ENCODE results near the gene SNX11.

Gene SNX11

DNA sequence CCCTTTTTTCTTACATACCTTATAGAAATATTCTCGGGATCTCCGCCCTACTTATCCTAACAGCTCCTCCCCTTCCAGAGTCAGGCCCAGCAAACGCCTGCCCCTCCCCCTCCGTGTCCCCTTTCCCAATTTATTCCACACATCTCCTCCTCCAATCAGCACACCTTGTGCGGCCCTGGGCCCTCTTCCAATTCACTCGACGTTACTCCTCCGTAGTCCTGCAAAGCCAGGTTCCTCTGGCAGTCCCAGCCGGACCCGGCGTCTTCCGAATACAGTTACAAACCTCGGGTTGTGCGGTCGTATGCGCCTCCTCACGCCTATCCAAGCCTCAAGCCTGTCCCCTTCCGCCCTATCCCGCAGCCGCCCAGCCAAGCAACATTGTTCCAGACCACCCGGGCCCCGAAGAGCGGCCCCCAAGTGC is 7.0 kb upstream of the SNX11 start:
- Histone ChIP-seq H3K4me2 (ENCODE audit: insufficient read depth, low read length) (peak overlapping the region; percentile 98), H3K9me3 (ENCODE audit: insufficient read depth, low read length, severe bottlenecking) (no peaks in the 10 kb centered on the region), H3K9ac (ENCODE audit: low read depth, low read length) (peak overlapping the region; percentile 95), H3K79me2 (ENCODE audit: insufficient read depth, low read length) (peaks cover 60% of the 10 kb centered on the region), H3K27me3 (ENCODE audit: insufficient read depth, low read length, poor library complexity) (no peaks in the 10 kb centered on the region), H3K27ac (ENCODE audit: low read length) (peak overlapping the region; percentile 87), H3K4me3 (ENCODE audit: low read depth in 1 of 2, low read length in 2 of 2) (peak overlapping the region; percentile 88 to 93), H4K20me1 (ENCODE audit: insufficient read depth, low read length) (peaks cover 39% of the 10 kb centered on the region; the same call in 1 of the 2 replicates), H2AFZ (ENCODE audit: low read depth, low read length) (peak overlapping the region; percentile 92), H3K36me3 (ENCODE audit: insufficient read depth, low read length) (peaks cover 12% of the 10 kb centered on the region; the same call in 1 of the 2 replicates), H3K4me1 (ENCODE audit: insufficient read depth, low read length) (peaks cover 28% of the 10 kb centered on the region)
- ATAC-seq (ENCODE audit: insufficient read depth, low read depth): no peak
- no peak for DNase-seq
- TF ChIP-seq EZH2 (IDR thresholded peaks at IDR 0.05; ENCODE audit: borderline replicate concordance, low read depth, low read length, severe bottlenecking): no peak
- TF ChIP-seq, protein P1, sequence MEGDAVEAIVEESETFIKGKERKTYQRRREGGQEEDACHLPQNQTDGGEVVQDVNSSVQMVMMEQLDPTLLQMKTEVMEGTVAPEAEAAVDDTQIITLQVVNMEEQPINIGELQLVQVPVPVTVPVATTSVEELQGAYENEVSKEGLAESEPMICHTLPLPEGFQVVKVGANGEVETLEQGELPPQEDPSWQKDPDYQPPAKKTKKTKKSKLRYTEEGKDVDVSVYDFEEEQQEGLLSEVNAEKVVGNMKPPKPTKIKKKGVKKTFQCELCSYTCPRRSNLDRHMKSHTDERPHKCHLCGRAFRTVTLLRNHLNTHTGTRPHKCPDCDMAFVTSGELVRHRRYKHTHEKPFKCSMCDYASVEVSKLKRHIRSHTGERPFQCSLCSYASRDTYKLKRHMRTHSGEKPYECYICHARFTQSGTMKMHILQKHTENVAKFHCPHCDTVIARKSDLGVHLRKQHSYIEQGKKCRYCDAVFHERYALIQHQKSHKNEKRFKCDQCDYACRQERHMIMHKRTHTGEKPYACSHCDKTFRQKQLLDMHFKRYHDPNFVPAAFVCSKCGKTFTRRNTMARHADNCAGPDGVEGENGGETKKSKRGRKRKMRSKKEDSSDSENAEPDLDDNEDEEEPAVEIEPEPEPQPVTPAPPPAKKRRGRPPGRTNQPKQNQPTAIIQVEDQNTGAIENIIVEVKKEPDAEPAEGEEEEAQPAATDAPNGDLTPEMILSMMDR (IDR thresholded peaks at IDR 0.05; ENCODE audit: borderline replicate concordance, extremely low read depth, low read length, poor library complexity, severe bottlenecking): no peak

GRCh38 chr17:48101012-48101720 is 6.4 kb upstream of the SNX11 start, which contains the start of gene CBX1:
TSS of gene CBX1 (minus strand) at chr17:48101478. CDS start at chr17:48077004, 24,474 bp downstream.
- H3K79me2 ChIP-seq (ENCODE audit: insufficient read depth, low read length): peaks cover 55% of the 10 kb centered on the region
- H3K9ac ChIP-seq (ENCODE audit: low read depth, low read length): peak within 1 kb of the TSS; percentile 95

GRCh38 chr17:48102043-48102750 is 5.4 kb upstream of the SNX11 start:
- no peak overlapping the region; the same call in 1 of the 2 replicates for H3K27ac ChIP-seq (ENCODE audit: low read length)
- peak overlapping the region; percentile 43; the same call in 1 of the 2 replicates for H2AFZ ChIP-seq (ENCODE audit: low read depth, low read length)
- peaks cover 35% of the 10 kb centered on the region for H3K4me1 ChIP-seq (ENCODE audit: insufficient read depth, low read length)
- peak overlapping the region; percentile 98 for H3K4me2 ChIP-seq (ENCODE audit: insufficient read depth, low read length)
- TF ChIP-seq, protein P1 (IDR thresholded peaks at IDR 0.05; ENCODE audit: borderline replicate concordance, extremely low read depth, low read length, poor library complexity, severe bottlenecking): no peak
- no peak for TF ChIP-seq EZH2 (IDR thresholded peaks at IDR 0.05; ENCODE audit: borderline replicate concordance, low read depth, low read length, severe bottlenecking)
- no peaks in the 10 kb centered on the region for H3K27me3 ChIP-seq (ENCODE audit: insufficient read depth, low read length, poor library complexity)
- DNase-seq (no peak), ATAC-seq (ENCODE audit: insufficient read depth, low read depth) (no peak)
- peaks cover 3% of the 10 kb centered on the region; the same call in 1 of the 2 replicates for H3K36me3 ChIP-seq (ENCODE audit: insufficient read depth, low read length)
- peaks cover 44% of the 10 kb centered on the region for H3K79me2 ChIP-seq (ENCODE audit: insufficient read depth, low read length)
- H4K20me1 ChIP-seq (ENCODE audit: insufficient read depth, low read length): peaks cover 28% of the 10 kb centered on the region; the same call in 1 of the 2 replicates
- peak overlapping the region in 1 of 2 experiments; percentile 93; a peak in 2 of 4 replicates for H3K4me3 ChIP-seq (ENCODE audit: low read depth in 1 of 2, low read length in 2 of 2)
- peak overlapping the region; percentile 95; the same call in 1 of the 2 replicates for H3K9ac ChIP-seq (ENCODE audit: low read depth, low read length)
- H3K9me3 ChIP-seq (ENCODE audit: insufficient read depth, low read length, severe bottlenecking): no peaks in the 10 kb centered on the region

More at GRCh38 chr17:48101012-48101720, 6.4 kb upstream of the SNX11 start, which contains the start of gene CBX1:
- Histone ChIP-seq H3K27me3 (ENCODE audit: insufficient read depth, low read length, poor library complexity) (no peaks in the 10 kb centered on the region), H3K27ac (ENCODE audit: low read length) (peak within 1 kb of the TSS; percentile 87), H3K4me2 (ENCODE audit: insufficient read depth, low read length) (peak within 1 kb of the TSS; percentile 98), H2AFZ (ENCODE audit: low read depth, low read length) (peak within 1 kb of the TSS; percentile 92), H3K4me3 (ENCODE audit: low read depth in 1 of 2, low read length in 2 of 2) (peak within 1 kb of the TSS; percentile 88 to 93), H4K20me1 (ENCODE audit: insufficient read depth, low read length) (peaks cover 35% of the 10 kb centered on the region; the same call in 1 of the 2 replicates), H3K4me1 (ENCODE audit: insufficient read depth, low read length) (peaks cover 28% of the 10 kb centered on the region), H3K36me3 (ENCODE audit: insufficient read depth, low read length) (peaks cover 7% of the 10 kb centered on the region; the same call in 1 of the 2 replicates), H3K9me3 (ENCODE audit: insufficient read depth, low read length, severe bottlenecking) (no peaks in the 10 kb centered on the region)
- no peak for TF ChIP-seq EZH2 (IDR thresholded peaks at IDR 0.05; ENCODE audit: borderline replicate concordance, low read depth, low read length, severe bottlenecking)
- TF ChIP-seq, protein P1 (IDR thresholded peaks at IDR 0.05; ENCODE audit: borderline replicate concordance, extremely low read depth, low read length, poor library complexity, severe bottlenecking): no peak
- DNase-seq (peak; percentile 95), ATAC-seq (ENCODE audit: insufficient read depth, low read depth) (peak; percentile 96)
